Neuronal stem cell (in vitro differentiated cells): ENCODE data around the gene SLC6A18.

Experiments used
- DNase-seq: peaks from one replicate; pipeline ENCODE4 v3.0.0-alpha.2; 2013; ENCODE audit warnings: low spot score
- H2AFZ ChIP-seq: one replicate; pipeline ENCODE4 v1.6.1; 2013; ENCODE audit warnings: mild to moderate bottlenecking, low read length, inconsistent platforms
- H2AK5ac ChIP-seq: 2 replicates; pipeline ENCODE4 v1.6.1; 2013; ENCODE audit warnings: low read depth, mild to moderate bottlenecking, inconsistent platforms, low read length, moderate library complexity, mixed read lengths
- H2BK120ac ChIP-seq: 2 replicates; pipeline ENCODE4 v1.6.1; 2013; ENCODE audit warnings: low read depth, mild to moderate bottlenecking, inconsistent platforms, low read length, moderate library complexity, mixed read lengths
- H2BK12ac ChIP-seq: one replicate; pipeline ENCODE4 v1.6.1; 2013; ENCODE audit warnings: low read length, inconsistent platforms
- H2BK15ac ChIP-seq: 2 replicates; pipeline ENCODE4 v1.6.1; 2013; ENCODE audit warnings: mild to moderate bottlenecking, low read length, inconsistent platforms, mixed read lengths
- H2BK5ac ChIP-seq: one replicate; pipeline ENCODE4 v1.6.1; 2013; ENCODE audit warnings: inconsistent platforms, mild to moderate bottlenecking, low read length, moderate library complexity
- H3K14ac ChIP-seq: one replicate; pipeline ENCODE4 v1.6.1; 2013; ENCODE audit warnings: low read length, inconsistent platforms
- H3K18ac ChIP-seq: 2 replicates; pipeline ENCODE4 v1.6.1; 2013; ENCODE audit warnings: low read length, inconsistent platforms
- H3K23ac ChIP-seq: 2 replicates; pipeline ENCODE4 v1.6.1; 2013; ENCODE audit warnings: low read depth, mild to moderate bottlenecking, mixed read lengths, low read length, inconsistent platforms; ENCODE audit not compliant: poor library complexity
- H3K27ac ChIP-seq: replicated peaks from 3 replicates; pipeline ENCODE4 v1.5.1; 2013; ENCODE audit warnings: low read length, inconsistent platforms
- H3K27me3 ChIP-seq, 3 experiments: 2 replicates each; pipeline ENCODE4 v1.6.1; 2013; ENCODE audit warnings: low read length in 3 of 3, mild to moderate bottlenecking in 2 of 3, inconsistent platforms in 1 of 3, low read depth in 1 of 3, mixed read lengths in 1 of 3, moderate library complexity in 1 of 3; ENCODE audit not compliant: control insufficient read depth in 3 of 3, insufficient read depth in 3 of 3
- H3K36me3 ChIP-seq, 2 donors: replicated peaks in 1 of 2; 2 replicates each; pipeline ENCODE4 v1.6.1; 2013; ENCODE audit warnings: low read length in 2 of 2; ENCODE audit not compliant: control insufficient read depth in 2 of 2, insufficient read depth in 2 of 2
- H3K4ac ChIP-seq: 2 replicates; pipeline ENCODE4 v1.6.1; 2013; ENCODE audit warnings: inconsistent platforms, mild to moderate bottlenecking, low read length, moderate library complexity
- H3K4me1 ChIP-seq, 2 donors: 1 replicate in 1 of 2; 2 replicates in 1 of 2; pipeline ENCODE4 v1.6.1; 2013; ENCODE audit warnings: low read length in 2 of 2, low read depth in 1 of 2; ENCODE audit not compliant: control insufficient read depth in 2 of 2, insufficient read depth in 1 of 2
- H3K4me2 ChIP-seq: one replicate; pipeline ENCODE4 v1.6.1; 2013; ENCODE audit warnings: mild to moderate bottlenecking, low read length, inconsistent platforms; ENCODE audit not compliant: insufficient read depth, poor library complexity, severe bottlenecking
- H3K4me3 ChIP-seq, 2 donors: 2 replicates each; pipeline ENCODE4 v1.5.1; 2013; ENCODE audit warnings: low read length in 2 of 2, mild to moderate bottlenecking in 2 of 2, inconsistent platforms in 1 of 2, moderate library complexity in 1 of 2
- H3K79me1 ChIP-seq: one replicate; pipeline ENCODE4 v1.6.1; 2013; ENCODE audit warnings: low read depth, mild to moderate bottlenecking, inconsistent platforms, low read length, moderate library complexity
- H3K9ac ChIP-seq: one replicate; pipeline ENCODE4 v1.6.1; 2013; ENCODE audit warnings: mild to moderate bottlenecking, low read depth, low read length, inconsistent platforms; ENCODE audit not compliant: poor library complexity
- H3K9me3 ChIP-seq, 2 donors: replicated peaks in 1 of 2; 2 replicates each; pipeline versions ENCODE3 to v1.6.1; 2013; ENCODE audit warnings: low read length in 2 of 2, mild to moderate bottlenecking in 2 of 2, inconsistent platforms in 1 of 2, low read depth in 1 of 2, mixed read lengths in 1 of 2, moderate library complexity in 1 of 2; ENCODE audit not compliant: control insufficient read depth in 2 of 2, insufficient read depth in 1 of 2
- H4K8ac ChIP-seq: one replicate; pipeline ENCODE4 v1.6.1; 2013; ENCODE audit warnings: low read depth, mild to moderate bottlenecking, inconsistent platforms, low read length, moderate library complexity
- H4K91ac ChIP-seq: one replicate; pipeline ENCODE4 v1.6.1; 2013; ENCODE audit warnings: low read length, low read depth, mild to moderate bottlenecking, inconsistent platforms; ENCODE audit not compliant: poor library complexity
- WGBS, 2 donors: extraction: QIAGEN DNeasy Blood & Tissue Kit; methylation state at CpG; one replicate each; pipeline ENCODE4 v1.1.7; 2013; ENCODE audit warnings: missing lambda C conversion rate in 2 of 2, mixed read lengths in 1 of 2; ENCODE audit not compliant: insufficient read length in 2 of 2, insufficient replicate concordance in 1 of 2; ENCODE audit errors: extremely low coverage in 2 of 2; 5-methylcytosine and 5-hydroxymethylcytosine counted together

SLC6A18 gene

DNA sequence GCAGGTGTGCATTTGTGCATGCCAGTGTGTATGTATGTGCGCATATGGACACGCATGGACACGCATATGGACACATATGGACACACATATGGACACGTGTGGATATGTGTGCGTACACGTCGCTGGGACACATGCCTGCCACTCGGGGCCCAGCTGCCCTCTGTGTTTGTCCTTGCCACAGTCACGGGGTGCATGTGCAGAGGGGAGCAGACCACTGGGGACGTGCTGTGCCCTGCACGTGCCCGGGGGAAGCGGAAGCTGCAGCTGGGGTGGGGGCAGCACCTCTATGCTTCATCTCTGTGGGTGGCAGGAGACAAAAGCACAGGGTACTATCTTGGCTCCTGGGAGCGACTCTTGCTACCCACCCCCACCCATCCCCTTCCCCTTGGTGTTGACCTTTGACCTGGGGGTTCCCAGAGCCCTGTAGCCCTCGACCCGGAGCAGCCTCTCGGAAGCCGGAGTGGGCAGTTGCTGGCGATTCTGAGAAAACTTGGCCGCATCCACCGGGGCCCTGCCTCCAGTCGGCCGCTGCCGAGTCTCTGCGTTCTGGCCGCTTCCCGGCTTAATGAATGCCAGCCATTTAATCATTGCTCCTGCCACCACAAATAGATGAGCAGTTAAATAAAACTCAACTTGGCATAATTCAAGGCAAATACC lies 2.4 kb upstream of the SLC6A18 start:
- no peak overlapping the region for H3K4ac ChIP-seq

DNA sequence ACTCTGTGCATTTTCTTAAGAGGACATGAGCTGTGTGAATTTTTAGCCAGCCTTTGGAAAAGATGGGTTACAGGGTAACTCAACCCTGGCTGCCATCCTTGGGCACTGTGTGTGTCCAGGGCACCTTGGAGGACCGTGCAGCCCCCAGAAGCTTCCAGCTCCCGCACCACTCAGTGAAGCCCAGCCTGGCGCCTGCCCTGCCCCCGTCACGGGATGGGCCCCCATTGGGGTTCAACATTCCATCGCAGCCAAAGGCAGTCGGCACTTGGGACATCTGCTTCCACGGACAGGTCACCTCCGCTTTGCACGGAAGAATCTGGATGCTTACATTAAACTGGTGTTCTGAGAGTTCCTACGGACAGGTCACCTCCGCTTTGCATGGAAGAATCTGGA lies 1.9 kb upstream of the SLC6A18 start:
- no peak overlapping the region for H3K4ac ChIP-seq
- no peak overlapping the region for H3K9ac ChIP-seq
- H3K18ac ChIP-seq = no peak overlapping the region
- no peak for DNase-seq
- no peak overlapping the region for H2BK5ac ChIP-seq
- no peak overlapping the region for H3K23ac ChIP-seq
- no peak overlapping the region for H3K4me2 ChIP-seq
- H2AK5ac ChIP-seq = no peak overlapping the region
- H3K14ac ChIP-seq = peak overlapping the region; percentile 11
- peaks cover 0 to 2% of the 10 kb centered on the region in 2 donors for H3K36me3 ChIP-seq
- H2BK15ac ChIP-seq = no peak overlapping the region
- H2AFZ ChIP-seq = no peak overlapping the region
- peaks cover 0 to 7% of the 10 kb centered on the region in 2 donors for H3K9me3 ChIP-seq
- no peak overlapping the region for H2BK120ac ChIP-seq
- whole genome bisulfite sequencing, 2 donors = no CpG with 5 or more reads among the region's 12 CpGs
- H3K79me1 ChIP-seq = peaks cover 5% of the 10 kb centered on the region
- H3K4me3 ChIP-seq = no peak overlapping the region
- peaks cover 0 to 26% (median 4%) of the 10 kb centered on the region in 3 experiments for H3K27me3 ChIP-seq
- H3K27ac ChIP-seq = no peak overlapping the region
- H3K4me1 ChIP-seq = peaks cover 0 to 2% of the 10 kb centered on the region in 2 donors
- H4K91ac ChIP-seq = no peak overlapping the region
- H2BK12ac ChIP-seq = no peak overlapping the region
- H4K8ac ChIP-seq = no peak overlapping the region

More for the DNA sequence above, 2.4 kb upstream of the SLC6A18 start:
- H2BK12ac ChIP-seq = no peak overlapping the region
- peaks cover 5% of the 10 kb centered on the region for H3K79me1 ChIP-seq
- no peak overlapping the region for H2AK5ac ChIP-seq
- H4K8ac ChIP-seq = no peak overlapping the region
- DNase-seq = no peak
- H2BK5ac ChIP-seq = no peak overlapping the region
- no peak overlapping the region for H3K18ac ChIP-seq
- H3K27ac ChIP-seq = no peak overlapping the region
- H2BK15ac ChIP-seq = no peak overlapping the region
- H3K27me3 ChIP-seq = peaks cover 0 to 23% (median 4%) of the 10 kb centered on the region in 3 experiments
- H4K91ac ChIP-seq = no peak overlapping the region
- peaks cover 0 to 3% of the 10 kb centered on the region in 2 donors for H3K4me1 ChIP-seq
- no peak overlapping the region for H3K9ac ChIP-seq
- H3K9me3 ChIP-seq = peaks cover 0 to 7% of the 10 kb centered on the region in 2 donors
- no peak overlapping the region for H3K4me2 ChIP-seq
- no CpG with 5 or more reads among the region's 27 CpGs for WGBS, 2 donors
- no peak overlapping the region for H2BK120ac ChIP-seq
- H3K4me3 ChIP-seq = peak overlapping the region in 1 of 2 donors; percentile 7
- H3K23ac ChIP-seq = peak overlapping the region; percentile 12
- H2AFZ ChIP-seq = no peak overlapping the region
- peaks cover 0 to 2% of the 10 kb centered on the region in 2 donors for H3K36me3 ChIP-seq
- H3K14ac ChIP-seq = no peak overlapping the region

DNA sequence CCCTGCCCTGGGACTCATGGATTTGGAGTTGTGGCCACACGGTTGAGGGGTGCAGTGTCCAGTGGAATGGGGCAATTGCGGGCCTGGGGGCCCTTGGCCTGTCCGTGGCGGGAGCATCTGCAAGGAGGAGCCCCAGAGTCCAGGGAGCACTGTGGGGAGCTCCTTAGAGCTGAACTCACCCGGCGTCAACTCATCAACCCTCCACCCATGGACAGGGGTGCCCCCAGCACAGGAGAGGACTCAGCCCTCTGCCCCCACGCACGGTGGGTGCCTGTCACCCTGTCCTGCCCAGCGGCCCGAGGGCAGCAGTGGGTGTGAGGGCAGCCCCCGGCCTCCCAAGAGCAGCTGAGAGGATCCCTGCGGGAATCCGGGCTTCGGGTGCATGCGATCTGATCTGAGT lies 550 bp upstream of the SLC6A18 start:
- Histone ChIP-seq H2AK5ac (peak overlapping the region; percentile 24), H3K23ac (no peak overlapping the region), H2BK12ac (no peak overlapping the region), H3K4me2 (no peak overlapping the region), H4K8ac (no peak overlapping the region), H2BK5ac (no peak overlapping the region), H3K4me3 (no peak overlapping the region), H3K4ac (no peak overlapping the region), H2BK15ac (no peak overlapping the region), H3K27ac (no peak overlapping the region), H3K27me3 (peaks cover 0 to 34% (median 4%) of the 10 kb centered on the region in 3 experiments), H3K14ac (peak overlapping the region; percentile 25), H3K18ac (no peak overlapping the region), H2BK120ac (no peak overlapping the region), H3K36me3 (peaks cover 0 to 2% of the 10 kb centered on the region in 2 donors), H3K9me3 (peaks cover 0 to 7% of the 10 kb centered on the region in 2 donors), H3K79me1 (peaks cover 5% of the 10 kb centered on the region), H4K91ac (no peak overlapping the region), H2AFZ (no peak overlapping the region), H3K9ac (no peak overlapping the region), H3K4me1 (peaks cover 0 to 2% of the 10 kb centered on the region in 2 donors)
- WGBS, 2 donors = no CpG with 5 or more reads among the region's 15 CpGs
- DNase-seq = no peak

DNA sequence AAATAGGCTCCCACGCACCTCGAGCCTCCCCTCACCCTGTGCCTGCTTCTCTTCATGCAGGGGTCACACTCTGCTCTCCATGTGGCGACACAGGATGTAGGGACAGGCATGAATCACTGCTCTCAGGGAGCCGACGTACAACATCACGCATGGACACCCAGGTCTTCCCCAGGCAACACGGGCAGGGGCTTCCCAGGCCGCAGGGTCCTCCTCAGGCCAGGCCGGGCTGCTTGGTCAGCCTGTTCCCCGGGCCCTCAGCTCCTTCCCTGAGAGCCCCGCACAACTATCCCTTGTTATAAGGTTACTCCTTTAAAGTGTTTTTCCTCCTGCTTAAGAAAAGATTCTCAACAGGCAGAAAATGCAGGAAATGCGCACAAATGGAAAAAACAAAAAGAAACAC lies 1.1 kb downstream of the SLC6A18 start:
- Histone ChIP-seq H2BK12ac (no peak overlapping the region), H3K18ac (peak overlapping the region; percentile 19), H3K23ac (no peak overlapping the region), H2BK15ac (no peak overlapping the region), H3K36me3 (peaks cover 0 to 2% of the 10 kb centered on the region in 2 donors), H4K8ac (no peak overlapping the region), H2BK5ac (no peak overlapping the region), H3K4me2 (no peak overlapping the region), H3K4me3 (no peak overlapping the region), H3K27me3 (peaks cover 0 to 38% (median 4%) of the 10 kb centered on the region in 3 experiments), H3K79me1 (peaks cover 5% of the 10 kb centered on the region), H3K4me1 (peaks cover 0 to 5% of the 10 kb centered on the region in 2 donors), H4K91ac (no peak overlapping the region), H3K14ac (no peak overlapping the region), H3K9ac (peak overlapping the region; percentile 72), H3K9me3 (peaks cover 0 to 7% of the 10 kb centered on the region in 2 donors), H2AFZ (no peak overlapping the region), H3K27ac (no peak overlapping the region), H2BK120ac (no peak overlapping the region), H2AK5ac (peak overlapping the region; percentile 65), H3K4ac (no peak overlapping the region)
- DNase-seq = no peak
- no CpG with 5 or more reads among the region's 12 CpGs for whole genome bisulfite sequencing, 2 donors
